ENCODE results near the gene CCDC92. TPM values are rescaled to one million over a fixed set of nuclear protein-coding genes. Genes with fewer than 3 reads are reported as not detected.

Gene CCDC92
- total RNA-seq, 1 donor from 2014 or later = 38.9 TPM

- Histone ChIP-seq H3K4me3 (ENCODE audit: insufficient read depth, low read depth, low read length) (no peak overlapping the region), H3K27ac (ENCODE audit: low read depth, low read length) (no peak overlapping the region), H3K9ac (ENCODE audit: low read length) (no peak overlapping the region), H3K4me1 (ENCODE audit: insufficient read depth, low read length) (no peaks in the 10 kb centered on the region), H3K4me2 (ENCODE audit: low read length) (no peak overlapping the region), H2AFZ (ENCODE audit: low read depth, low read length) (no peak overlapping the region), H3K9me3 (ENCODE audit: insufficient read depth, low read depth, low read length) (no peaks in the 10 kb centered on the region), H3K79me2 (ENCODE audit: insufficient read depth, low read length) (no peaks in the 10 kb centered on the region), H3K27me3 (ENCODE audit: insufficient read depth, low read length) (peaks cover under 1% of the 10 kb centered on the region), H3K36me3 (ENCODE audit: insufficient read depth, low read length) (no peaks in the 10 kb centered on the region), H4K20me1 (ENCODE audit: insufficient read depth, low read length) (no peaks in the 10 kb centered on the region)
- Mint-ChIP-seq H3K27ac (ENCODE audit: unreplicated experiment) (no peak overlapping the region), H3K36me3 (ENCODE audit: low read depth, unreplicated experiment) (no peaks in the 10 kb centered on the region), H3K9me3 (ENCODE audit: unreplicated experiment) (no peaks in the 10 kb centered on the region), H3K27me3 (ENCODE audit: low read depth, unreplicated experiment) (peaks cover 8% of the 10 kb centered on the region), H3K4me3 (ENCODE audit: unreplicated experiment) (no peak overlapping the region), H3K4me1 (ENCODE audit: low read depth, unreplicated experiment) (peaks cover 10% of the 10 kb centered on the region)
- DNase-seq (ENCODE audit: low read depth) (no peak), FAIRE-seq (no peak)
- TF ChIP-seq CTCF (IDR thresholded peaks at IDR 0.05; ENCODE audit: insufficient read depth, low read depth, low read length) (no peak), EZH2 (IDR thresholded peaks at IDR 0.05; ENCODE audit: insufficient read depth, low read length) (no peak)
Measured at GRCh38 chr12:123910761-123911193, 61.9 kb downstream of the CCDC92 start.

- Mint-ChIP-seq H3K27me3 (ENCODE audit: low read depth, unreplicated experiment) (peaks cover under 1% of the 10 kb centered on the region), H3K4me1 (ENCODE audit: low read depth, unreplicated experiment) (peaks cover 12% of the 10 kb centered on the region), H3K4me3 (ENCODE audit: unreplicated experiment) (no peak overlapping the region), H3K36me3 (ENCODE audit: low read depth, unreplicated experiment) (no peaks in the 10 kb centered on the region), H3K27ac (ENCODE audit: unreplicated experiment) (no peak overlapping the region), H3K9me3 (ENCODE audit: unreplicated experiment) (no peaks in the 10 kb centered on the region)
- no peak overlapping the region for H3K4me3 ChIP-seq (ENCODE audit: insufficient read depth, low read depth, low read length)
- no peak for DNase-seq (ENCODE audit: low read depth)
- no peak for FAIRE-seq
- no peak overlapping the region for H3K9ac ChIP-seq (ENCODE audit: low read length)
- no peaks in the 10 kb centered on the region for H3K27me3 ChIP-seq (ENCODE audit: insufficient read depth, low read length)
- no peaks in the 10 kb centered on the region for H4K20me1 ChIP-seq (ENCODE audit: insufficient read depth, low read length)
- H2AFZ ChIP-seq (ENCODE audit: low read depth, low read length) = no peak overlapping the region
- no peaks in the 10 kb centered on the region for H3K79me2 ChIP-seq (ENCODE audit: insufficient read depth, low read length)
- H3K9me3 ChIP-seq (ENCODE audit: insufficient read depth, low read depth, low read length) = no peaks in the 10 kb centered on the region
- TF ChIP-seq CTCF (IDR thresholded peaks at IDR 0.05; ENCODE audit: insufficient read depth, low read depth, low read length) = no peak
- no peak for TF ChIP-seq EZH2 (IDR thresholded peaks at IDR 0.05; ENCODE audit: insufficient read depth, low read length)
- no peaks in the 10 kb centered on the region for H3K36me3 ChIP-seq (ENCODE audit: insufficient read depth, low read length)
- H3K4me2 ChIP-seq (ENCODE audit: low read length) = no peak overlapping the region
- H3K27ac ChIP-seq (ENCODE audit: low read depth, low read length) = no peak overlapping the region
- no peaks in the 10 kb centered on the region for H3K4me1 ChIP-seq (ENCODE audit: insufficient read depth, low read length)
Measured at GRCh38 chr12:123910057-123910456, 62.6 kb downstream of the CCDC92 start.

- Mint-ChIP-seq H3K27ac (ENCODE audit: unreplicated experiment) (no peak overlapping the region), H3K4me1 (ENCODE audit: low read depth, unreplicated experiment) (peaks cover 12% of the 10 kb centered on the region), H3K4me3 (ENCODE audit: unreplicated experiment) (no peak overlapping the region), H3K27me3 (ENCODE audit: low read depth, unreplicated experiment) (peaks cover 1% of the 10 kb centered on the region), H3K36me3 (ENCODE audit: low read depth, unreplicated experiment) (no peaks in the 10 kb centered on the region), H3K9me3 (ENCODE audit: unreplicated experiment) (no peaks in the 10 kb centered on the region)
- Histone ChIP-seq H3K27me3 (ENCODE audit: insufficient read depth, low read length) (no peaks in the 10 kb centered on the region), H3K9me3 (ENCODE audit: insufficient read depth, low read depth, low read length) (no peaks in the 10 kb centered on the region), H3K4me2 (ENCODE audit: low read length) (no peak overlapping the region), H3K4me3 (ENCODE audit: insufficient read depth, low read depth, low read length) (no peak overlapping the region), H2AFZ (ENCODE audit: low read depth, low read length) (no peak overlapping the region), H4K20me1 (ENCODE audit: insufficient read depth, low read length) (no peaks in the 10 kb centered on the region), H3K79me2 (ENCODE audit: insufficient read depth, low read length) (no peaks in the 10 kb centered on the region), H3K4me1 (ENCODE audit: insufficient read depth, low read length) (no peaks in the 10 kb centered on the region), H3K9ac (ENCODE audit: low read length) (no peak overlapping the region), H3K27ac (ENCODE audit: low read depth, low read length) (no peak overlapping the region), H3K36me3 (ENCODE audit: insufficient read depth, low read length) (no peaks in the 10 kb centered on the region)
- DNase-seq (ENCODE audit: low read depth) (no peak), FAIRE-seq (no peak)
- TF ChIP-seq EZH2 (IDR thresholded peaks at IDR 0.05; ENCODE audit: insufficient read depth, low read length) = no peak
- TF ChIP-seq CTCF (IDR thresholded peaks at IDR 0.05; ENCODE audit: insufficient read depth, low read depth, low read length) = no peak
Measured at GRCh38 chr12:123908884-123909725, 63.5 kb downstream of the CCDC92 start.

All from astrocyte (in vitro differentiated cells and primary cell).